Superior temporal gyrus (tissue), 1 donor: Measurements from ENCODE around the gene FSTL4.
A peak's percentile ranks its signal among the peaks of the same experiment; 100 is the strongest.
"Not testable (repeated sequence)": the region's sequence is repeated elsewhere in the genome, so short reads cannot be mapped to it uniquely, and the experiment has no call there.

ENCODE experiments used
- DNase-seq: peaks from one replicate; pipeline ENCODE4 v3.0.0-alpha.2; 2016; ENCODE audit errors: extremely low spot score

Gene FSTL4

GRCh38 chr5:133456933-133457402, 155.4 kb downstream of the FSTL4 start:
- DNase-seq: no peak

GRCh38 chr5:133455676-133456075, 156.7 kb downstream of the FSTL4 start:
- DNase-seq: no peak

GRCh38 chr5:133454442-133454841, 157.9 kb downstream of the FSTL4 start:
- peak; percentile 46 for DNase-seq

- DNase-seq: no peak
These were observed 158.5 kb downstream of the FSTL4 start for GRCh38 chr5:133453831-133454230.

- no peak for DNase-seq
These were observed 159.1 kb downstream of the FSTL4 start for GRCh38 chr5:133453084-133453780.

GRCh38 chr5:133451926-133452325, 160.4 kb downstream of the FSTL4 start:
- no peak for DNase-seq

GRCh38 chr5:133450286-133450685, 162.1 kb downstream of the FSTL4 start:
- DNase-seq: no peak

GRCh38 chr5:133449181-133449580, 163.2 kb downstream of the FSTL4 start:
- no peak for DNase-seq

- no peak for DNase-seq
These were observed 165.9 kb downstream of the FSTL4 start for GRCh38 chr5:133446440-133446839.

- DNase-seq: no peak
These were observed 166.6 kb downstream of the FSTL4 start for GRCh38 chr5:133445744-133446143.

GRCh38 chr5:133445204-133445603, 167.1 kb downstream of the FSTL4 start:
- not testable (repeated sequence) for DNase-seq

- DNase-seq: no peak
These were observed 167.6 kb downstream of the FSTL4 start for GRCh38 chr5:133444711-133445110.

GRCh38 chr5:133441166-133441815, 171.1 kb downstream of the FSTL4 start:
- DNase-seq: no peak

- DNase-seq: no peak
These were observed 171.8 kb downstream of the FSTL4 start for GRCh38 chr5:133440467-133441115.

- DNase-seq: no peak
These were observed 172.5 kb downstream of the FSTL4 start for GRCh38 chr5:133439859-133440258.

GRCh38 chr5:133438487-133438886, 173.9 kb downstream of the FSTL4 start:
- peak; percentile 67 for DNase-seq

GRCh38 chr5:133434336-133434735, 178.0 kb downstream of the FSTL4 start:
- no peak for DNase-seq

- DNase-seq: no peak
These were observed 178.7 kb downstream of the FSTL4 start for GRCh38 chr5:133433641-133434040.

GRCh38 chr5:133432956-133433532, 179.3 kb downstream of the FSTL4 start:
- no peak for DNase-seq

- DNase-seq: no peak
These were observed 180.9 kb downstream of the FSTL4 start for GRCh38 chr5:133431326-133431865.

GRCh38 chr5:133430095-133430494, 182.2 kb downstream of the FSTL4 start:
- DNase-seq: no peak

- DNase-seq: no peak
These were observed 183.3 kb downstream of the FSTL4 start for GRCh38 chr5:133429046-133429445.
